GM21619 (cell line): ENCODE measurements around the gene MRPS27.

ENCODE experiments used
- ATAC-seq: cut with Tn5 transposase; IDR thresholded peaks from one replicate; pipeline ENCODE4 v1.9.1; 2021; ENCODE audit not compliant: unreplicated experiment

Gene MRPS27

GRCh38 chr5:72266862-72267261 lies 53.2 kb downstream of the MRPS27 start:
- no peak for ATAC-seq

GRCh38 chr5:72265032-72265877 lies 54.8 kb downstream of the MRPS27 start:
- ATAC-seq = no peak

- ATAC-seq = no peak
Observed at GRCh38 chr5:72256536-72256935, 63.5 kb downstream of the MRPS27 start.

GRCh38 chr5:72255670-72256069 lies 64.4 kb downstream of the MRPS27 start:
- no peak for ATAC-seq

- ATAC-seq = no peak
Observed at GRCh38 chr5:72255237-72255636, 64.8 kb downstream of the MRPS27 start.

- no peak for ATAC-seq
Observed at GRCh38 chr5:72252574-72253155, 67.4 kb downstream of the MRPS27 start.

- no peak for ATAC-seq
Observed at GRCh38 chr5:72252008-72252407, 68.0 kb downstream of the MRPS27 start.

GRCh38 chr5:72251386-72251785 lies 68.7 kb downstream of the MRPS27 start:
- no peak for ATAC-seq

- ATAC-seq = no peak
Observed at GRCh38 chr5:72248410-72248981, 71.5 kb downstream of the MRPS27 start.

- ATAC-seq = no peak
Observed at GRCh38 chr5:72246954-72247442, 73.0 kb downstream of the MRPS27 start.

GRCh38 chr5:72245951-72246532 lies 74.0 kb downstream of the MRPS27 start:
- ATAC-seq = no peak

GRCh38 chr5:72245546-72245945 lies 74.5 kb downstream of the MRPS27 start:
- no peak for ATAC-seq

- ATAC-seq = peak; percentile 91
Observed at GRCh38 chr5:72244862-72245371, 75.1 kb downstream of the MRPS27 start.

GRCh38 chr5:72243706-72244105 lies 76.3 kb downstream of the MRPS27 start:
- ATAC-seq = no peak

- ATAC-seq = no peak
Observed at GRCh38 chr5:72242796-72243475, 77.1 kb downstream of the MRPS27 start.

- ATAC-seq = no peak
Observed at GRCh38 chr5:72241346-72242003, 78.6 kb downstream of the MRPS27 start.

GRCh38 chr5:72238712-72239445 lies 81.2 kb downstream of the MRPS27 start:
- no peak for ATAC-seq

GRCh38 chr5:72237879-72238278 lies 82.2 kb downstream of the MRPS27 start:
- ATAC-seq = no peak

- no peak for ATAC-seq
Observed at GRCh38 chr5:72237415-72237814, 82.6 kb downstream of the MRPS27 start.

GRCh38 chr5:72235725-72236124 lies 84.3 kb downstream of the MRPS27 start:
- ATAC-seq = no peak
